Measurements from ENCODE around the gene SELENOK.

DNA sequence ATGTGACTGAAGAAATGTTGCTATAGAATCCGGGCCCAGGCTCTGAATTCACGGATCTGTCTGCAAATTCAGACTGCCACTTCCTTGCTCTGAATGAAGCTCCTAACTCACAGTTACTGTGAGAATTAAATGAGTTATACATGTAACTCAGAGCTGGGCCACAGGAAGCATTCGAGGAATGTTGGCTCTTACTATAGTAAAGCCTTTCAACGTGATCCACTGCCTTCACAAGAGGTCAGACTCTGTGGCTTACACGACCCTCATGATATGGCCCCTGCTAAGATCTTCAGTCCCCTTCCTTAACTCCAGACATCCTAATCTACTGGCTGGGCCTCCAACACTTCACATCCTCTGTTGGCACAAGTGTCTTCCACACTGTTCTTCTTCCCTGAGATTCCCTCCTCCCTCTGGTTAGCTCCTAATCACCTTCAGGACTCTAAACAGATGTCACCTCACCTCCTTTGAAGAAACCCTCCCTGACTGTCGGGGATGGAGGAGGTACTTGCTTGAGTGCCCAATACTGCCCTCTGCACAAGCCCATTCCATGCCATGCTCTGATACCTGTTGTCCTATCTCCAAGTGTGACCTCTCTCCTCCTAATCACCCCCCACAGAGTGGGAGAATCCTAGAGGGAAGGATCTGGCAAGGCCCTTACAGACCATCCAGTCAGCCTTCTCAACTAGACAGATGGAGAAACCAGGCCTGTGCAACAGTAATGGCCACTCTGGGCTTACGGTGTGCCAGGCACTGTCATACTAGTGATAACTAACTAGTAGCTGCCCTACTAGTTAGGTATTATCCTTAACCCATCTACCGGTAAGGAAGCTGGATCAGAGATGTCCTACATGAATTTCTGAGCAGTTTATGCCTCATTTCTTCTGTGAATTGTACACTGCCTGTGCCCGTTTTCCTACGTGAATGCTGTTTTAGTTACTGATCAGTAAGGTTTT is 11.0 kb downstream of the SELENOK start:
- TF ChIP-seq, protein P1, sequence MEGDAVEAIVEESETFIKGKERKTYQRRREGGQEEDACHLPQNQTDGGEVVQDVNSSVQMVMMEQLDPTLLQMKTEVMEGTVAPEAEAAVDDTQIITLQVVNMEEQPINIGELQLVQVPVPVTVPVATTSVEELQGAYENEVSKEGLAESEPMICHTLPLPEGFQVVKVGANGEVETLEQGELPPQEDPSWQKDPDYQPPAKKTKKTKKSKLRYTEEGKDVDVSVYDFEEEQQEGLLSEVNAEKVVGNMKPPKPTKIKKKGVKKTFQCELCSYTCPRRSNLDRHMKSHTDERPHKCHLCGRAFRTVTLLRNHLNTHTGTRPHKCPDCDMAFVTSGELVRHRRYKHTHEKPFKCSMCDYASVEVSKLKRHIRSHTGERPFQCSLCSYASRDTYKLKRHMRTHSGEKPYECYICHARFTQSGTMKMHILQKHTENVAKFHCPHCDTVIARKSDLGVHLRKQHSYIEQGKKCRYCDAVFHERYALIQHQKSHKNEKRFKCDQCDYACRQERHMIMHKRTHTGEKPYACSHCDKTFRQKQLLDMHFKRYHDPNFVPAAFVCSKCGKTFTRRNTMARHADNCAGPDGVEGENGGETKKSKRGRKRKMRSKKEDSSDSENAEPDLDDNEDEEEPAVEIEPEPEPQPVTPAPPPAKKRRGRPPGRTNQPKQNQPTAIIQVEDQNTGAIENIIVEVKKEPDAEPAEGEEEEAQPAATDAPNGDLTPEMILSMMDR (conservative IDR thresholded peaks at IDR 0.05 in 1 of 2, IDR thresholded peaks at IDR 0.05 in 1 of 2; ENCODE audit: extremely low read depth in 1 of 2, insufficient read depth in 1 of 2, low read depth in 1 of 2, low read length in 2 of 2) = no peak
- TF ChIP-seq EZH2 (IDR thresholded peaks at IDR 0.05; ENCODE audit: borderline replicate concordance, low read length) = no peak
